ENCODE data around the gene PHF2. TPM values are rescaled to one million over a fixed set of nuclear protein-coding genes. Genes with fewer than 3 reads are reported as not detected.

The PHF2 gene
- total RNA-seq, 1 donor from 2014 or later: 31.8 TPM

- no peak for DNase-seq (ENCODE audit: low spot score in 2 of 2)
- no peak for FAIRE-seq
These were observed 69.7 kb downstream of the PHF2 start for GRCh38 chr9:93645921-93646639.

- no peak for DNase-seq (ENCODE audit: low spot score in 2 of 2)
- FAIRE-seq: no peak
These were observed 70.3 kb downstream of the PHF2 start for GRCh38 chr9:93646640-93647178.

GRCh38 chr9:93648181-93648580, 71.8 kb downstream of the PHF2 start:
- FAIRE-seq: no peak
- DNase-seq (ENCODE audit: low spot score in 2 of 2): no peak

- DNase-seq (ENCODE audit: low spot score in 2 of 2): no peak
- no peak for FAIRE-seq
These were observed 72.5 kb downstream of the PHF2 start for GRCh38 chr9:93648836-93649235.

- DNase-seq (ENCODE audit: low spot score in 2 of 2) (no peak), FAIRE-seq (no peak)
These were observed 73.4 kb downstream of the PHF2 start for GRCh38 chr9:93649610-93650261.

- FAIRE-seq (no peak), DNase-seq (ENCODE audit: low spot score in 2 of 2) (no peak)
These were observed 74.1 kb downstream of the PHF2 start for GRCh38 chr9:93650448-93650847.

GRCh38 chr9:93651521-93651950, 75.2 kb downstream of the PHF2 start:
- no peak for FAIRE-seq

GRCh38 chr9:93652604-93653592, 76.5 kb downstream of the PHF2 start:
- no peak for DNase-seq (ENCODE audit: low spot score in 2 of 2)
- no peak for FAIRE-seq

More at GRCh38 chr9:93651521-93651950, 75.2 kb downstream of the PHF2 start:
- no peak for DNase-seq (ENCODE audit: low spot score in 2 of 2)

- no peak for DNase-seq (ENCODE audit: low spot score in 2 of 2)
- no peak for FAIRE-seq
These were observed 77.4 kb downstream of the PHF2 start for GRCh38 chr9:93653760-93654159.

- no peak for FAIRE-seq
These were observed 78.1 kb downstream of the PHF2 start for GRCh38 chr9:93654351-93654961.

GRCh38 chr9:93655621-93656425, 79.4 kb downstream of the PHF2 start:
- DNase-seq (ENCODE audit: low spot score in 2 of 2): no peak
- no peak for FAIRE-seq

More at GRCh38 chr9:93654351-93654961, 78.1 kb downstream of the PHF2 start:
- no peak for DNase-seq (ENCODE audit: low spot score in 2 of 2)

- FAIRE-seq (no peak), DNase-seq (ENCODE audit: low spot score in 2 of 2) (no peak)
These were observed 80.2 kb downstream of the PHF2 start for GRCh38 chr9:93656426-93657239.

GRCh38 chr9:93657331-93658111, 81.1 kb downstream of the PHF2 start:
- no peak for FAIRE-seq
- DNase-seq (ENCODE audit: low spot score in 2 of 2): no peak

- FAIRE-seq (no peak), DNase-seq (ENCODE audit: low spot score in 2 of 2) (no peak)
These were observed 82.0 kb downstream of the PHF2 start for GRCh38 chr9:93658184-93658925.

GRCh38 chr9:93659044-93659836, 82.9 kb downstream of the PHF2 start:
- FAIRE-seq (no peak), DNase-seq (ENCODE audit: low spot score in 2 of 2) (no peak)

- DNase-seq (ENCODE audit: low spot score in 2 of 2) (no peak), FAIRE-seq (no peak)
These were observed 83.4 kb downstream of the PHF2 start for GRCh38 chr9:93659837-93660177.

Measured in frontal cortex (tissue), 4 donors.